ENCODE results near the gene MYH9. TPM values are rescaled to one million over a fixed set of nuclear protein-coding genes. Genes with fewer than 3 reads are reported as not detected.

MYH9 gene
- total RNA-seq, 1 experiment from 2014 or later = 788 TPM

DNA sequence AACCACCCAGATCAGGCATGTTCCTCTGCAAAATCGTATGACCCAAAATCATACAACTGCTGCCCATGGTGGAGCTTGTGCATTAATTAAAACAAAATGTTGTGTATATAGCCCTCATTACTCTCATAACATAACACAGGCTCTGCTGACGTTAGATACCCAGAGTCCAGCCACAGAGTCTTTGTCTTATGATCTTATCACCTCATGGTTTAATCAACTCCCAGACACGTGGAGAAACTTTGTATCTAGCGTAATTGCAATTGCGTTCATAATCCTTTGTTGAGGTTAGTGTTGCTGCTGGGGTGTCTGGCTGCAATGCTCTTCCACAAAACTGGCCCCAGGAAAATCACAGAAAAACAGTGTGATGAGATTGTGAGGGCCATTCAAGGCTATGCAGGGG lies 139.8 kb downstream of the MYH9 start:
- no TSS peak for BruUV-seq (replicated peaks)
- ChIA-PET CTCF (no interaction called here), POLR2A (no interaction called here)
- Histone ChIP-seq H3K36me3 (ENCODE audit: control insufficient read depth, insufficient read depth, low read length) (no peaks in the 10 kb centered on the region), H3K27me3 (ENCODE audit: control insufficient read depth, insufficient read depth, low read length) (no peaks in the 10 kb centered on the region), H3K9me3 (ENCODE audit: control insufficient read depth, insufficient read depth, low read depth, low read length) (no peaks in the 10 kb centered on the region), H3K27ac (ENCODE audit: low read length) (no peak overlapping the region), H3K4me3 (ENCODE audit: low read depth in 2 of 2, low read length in 2 of 2) (no peak overlapping the region), H3K4me1 (ENCODE audit: control insufficient read depth, insufficient read depth, low read length) (0 out of 2 replicates have a peak, but pooled peaks cover 2% of the 10 kb centered on the region)
- TF ChIP-seq TCF7L2 (IDR thresholded peaks at IDR 0.05; ENCODE audit: low read depth, low read length) = no peak
- no peak for TF ChIP-seq POLR2AphosphoS5 (IDR thresholded peaks at IDR 0.05; ENCODE audit: low read depth, low read length)
- TF ChIP-seq, protein P1, sequence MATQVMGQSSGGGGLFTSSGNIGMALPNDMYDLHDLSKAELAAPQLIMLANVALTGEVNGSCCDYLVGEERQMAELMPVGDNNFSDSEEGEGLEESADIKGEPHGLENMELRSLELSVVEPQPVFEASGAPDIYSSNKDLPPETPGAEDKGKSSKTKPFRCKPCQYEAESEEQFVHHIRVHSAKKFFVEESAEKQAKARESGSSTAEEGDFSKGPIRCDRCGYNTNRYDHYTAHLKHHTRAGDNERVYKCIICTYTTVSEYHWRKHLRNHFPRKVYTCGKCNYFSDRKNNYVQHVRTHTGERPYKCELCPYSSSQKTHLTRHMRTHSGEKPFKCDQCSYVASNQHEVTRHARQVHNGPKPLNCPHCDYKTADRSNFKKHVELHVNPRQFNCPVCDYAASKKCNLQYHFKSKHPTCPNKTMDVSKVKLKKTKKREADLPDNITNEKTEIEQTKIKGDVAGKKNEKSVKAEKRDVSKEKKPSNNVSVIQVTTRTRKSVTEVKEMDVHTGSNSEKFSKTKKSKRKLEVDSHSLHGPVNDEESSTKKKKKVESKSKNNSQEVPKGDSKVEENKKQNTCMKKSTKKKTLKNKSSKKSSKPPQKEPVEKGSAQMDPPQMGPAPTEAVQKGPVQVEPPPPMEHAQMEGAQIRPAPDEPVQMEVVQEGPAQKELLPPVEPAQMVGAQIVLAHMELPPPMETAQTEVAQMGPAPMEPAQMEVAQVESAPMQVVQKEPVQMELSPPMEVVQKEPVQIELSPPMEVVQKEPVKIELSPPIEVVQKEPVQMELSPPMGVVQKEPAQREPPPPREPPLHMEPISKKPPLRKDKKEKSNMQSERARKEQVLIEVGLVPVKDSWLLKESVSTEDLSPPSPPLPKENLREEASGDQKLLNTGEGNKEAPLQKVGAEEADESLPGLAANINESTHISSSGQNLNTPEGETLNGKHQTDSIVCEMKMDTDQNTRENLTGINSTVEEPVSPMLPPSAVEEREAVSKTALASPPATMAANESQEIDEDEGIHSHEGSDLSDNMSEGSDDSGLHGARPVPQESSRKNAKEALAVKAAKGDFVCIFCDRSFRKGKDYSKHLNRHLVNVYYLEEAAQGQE (IDR thresholded peaks at IDR 0.05; ENCODE audit: insufficient read depth in 1 of 2, low read depth in 2 of 2, low read length in 1 of 2) = no peak
- no peak for TF ChIP-seq SIN3A (IDR thresholded peaks at IDR 0.05; ENCODE audit: borderline replicate concordance, insufficient read depth, low read depth, low read length)
- no peak for TF ChIP-seq CTCF (IDR thresholded peaks at IDR 0.05)
- intact Hi-C loops (cut with micrococcal nuclease; ENCODE audit: unreplicated experiment) (no loop called here), in situ Hi-C loops (cut with HindIII; ENCODE audit: low pct_unique_long_range_greater_than_20kb, low sequenced_read_pairs) (no loop called here)
- ATAC-seq (no peak), DNase-seq (ENCODE audit: low read depth, low spot score) (no peak)

- TF ChIP-seq, protein P1 (IDR thresholded peaks at IDR 0.05; ENCODE audit: insufficient read depth in 1 of 2, low read depth in 2 of 2, low read length in 1 of 2) = no peak
- no peak for TF ChIP-seq POLR2AphosphoS5 (IDR thresholded peaks at IDR 0.05; ENCODE audit: low read depth, low read length)
- TF ChIP-seq SIN3A (IDR thresholded peaks at IDR 0.05; ENCODE audit: borderline replicate concordance, insufficient read depth, low read depth, low read length) = no peak
- TF ChIP-seq CTCF (IDR thresholded peaks at IDR 0.05) = no peak
- no peak for TF ChIP-seq TCF7L2 (IDR thresholded peaks at IDR 0.05; ENCODE audit: low read depth, low read length)
- in situ Hi-C loops (cut with HindIII; ENCODE audit: low pct_unique_long_range_greater_than_20kb, low sequenced_read_pairs) = no loop called here
- Histone ChIP-seq H3K27me3 (ENCODE audit: control insufficient read depth, insufficient read depth, low read length) (no peaks in the 10 kb centered on the region), H3K9me3 (ENCODE audit: control insufficient read depth, insufficient read depth, low read depth, low read length) (no peaks in the 10 kb centered on the region), H3K27ac (ENCODE audit: low read length) (no peak overlapping the region), H3K4me1 (ENCODE audit: control insufficient read depth, insufficient read depth, low read length) (no peaks in the 10 kb centered on the region), H3K36me3 (ENCODE audit: control insufficient read depth, insufficient read depth, low read length) (no peaks in the 10 kb centered on the region), H3K4me3 (ENCODE audit: low read depth in 2 of 2, low read length in 2 of 2) (no peak overlapping the region)
- ChIA-PET POLR2A (no interaction called here), CTCF (no interaction called here)
- no peak for DNase-seq (ENCODE audit: low read depth, low spot score)
- no peak for ATAC-seq
- BruUV-seq (replicated peaks) = no TSS peak
- intact Hi-C loops (cut with micrococcal nuclease; ENCODE audit: unreplicated experiment) = no loop called here
These were observed 141.0 kb downstream of the MYH9 start for GRCh38 chr22:36246718-36247117.

Data from Panc1 (cell line).